ENCODE measurements around the gene ZNF224. TPM values are rescaled to one million over a fixed set of nuclear protein-coding genes. Genes with fewer than 3 reads are reported as not detected.
A peak's percentile ranks its signal among the peaks of the same experiment; 100 is the strongest.

ZNF224 gene
- total and polyA plus RNA-seq, 12 donors = 5.1 to 27.8 (median 13.3) TPM

DNA sequence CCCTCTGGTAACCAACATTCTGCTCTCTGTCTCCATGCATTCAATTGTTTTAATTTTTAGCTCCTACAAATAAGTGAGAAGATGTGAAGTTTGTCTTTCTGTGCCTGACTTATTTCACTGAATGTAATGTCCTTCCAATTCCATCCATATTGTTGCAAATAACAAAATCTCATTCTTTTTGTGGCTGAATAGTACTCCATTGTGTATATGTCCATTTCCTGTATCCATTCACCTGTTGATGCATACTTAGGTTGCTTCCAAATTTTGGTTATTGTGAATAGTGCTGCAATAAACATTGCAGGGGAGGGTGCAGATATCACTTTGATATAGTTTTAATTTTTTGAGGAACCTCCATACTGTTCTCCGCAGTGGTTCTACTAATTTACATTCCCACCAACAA is 24.7 kb upstream of the ZNF224 start:
- DNase-seq (no peak), ATAC-seq (no peak)
- Histone ChIP-seq H3K36me3 (peaks cover 0 to 43% (median 32%) of the 10 kb centered on the region in 9 donors), H3K4me3 (no peak overlapping the region), H3K27me3 (no peaks in the 10 kb centered on the region), H3K9me3 (peaks cover 0 to 71% (median 34%) of the 10 kb centered on the region in 11 donors), H3K27ac (no peak overlapping the region), H3K4me1 (peaks cover 0 to 21% (median 15%) of the 10 kb centered on the region in 9 donors)
- TF ChIP-seq, protein P1, sequence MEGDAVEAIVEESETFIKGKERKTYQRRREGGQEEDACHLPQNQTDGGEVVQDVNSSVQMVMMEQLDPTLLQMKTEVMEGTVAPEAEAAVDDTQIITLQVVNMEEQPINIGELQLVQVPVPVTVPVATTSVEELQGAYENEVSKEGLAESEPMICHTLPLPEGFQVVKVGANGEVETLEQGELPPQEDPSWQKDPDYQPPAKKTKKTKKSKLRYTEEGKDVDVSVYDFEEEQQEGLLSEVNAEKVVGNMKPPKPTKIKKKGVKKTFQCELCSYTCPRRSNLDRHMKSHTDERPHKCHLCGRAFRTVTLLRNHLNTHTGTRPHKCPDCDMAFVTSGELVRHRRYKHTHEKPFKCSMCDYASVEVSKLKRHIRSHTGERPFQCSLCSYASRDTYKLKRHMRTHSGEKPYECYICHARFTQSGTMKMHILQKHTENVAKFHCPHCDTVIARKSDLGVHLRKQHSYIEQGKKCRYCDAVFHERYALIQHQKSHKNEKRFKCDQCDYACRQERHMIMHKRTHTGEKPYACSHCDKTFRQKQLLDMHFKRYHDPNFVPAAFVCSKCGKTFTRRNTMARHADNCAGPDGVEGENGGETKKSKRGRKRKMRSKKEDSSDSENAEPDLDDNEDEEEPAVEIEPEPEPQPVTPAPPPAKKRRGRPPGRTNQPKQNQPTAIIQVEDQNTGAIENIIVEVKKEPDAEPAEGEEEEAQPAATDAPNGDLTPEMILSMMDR (IDR thresholded peaks at IDR 0.05) = no peak
- 94 to 98% methylated on average over 1 of the region's 1 CpG for WGBS, 2 donors
- intact Hi-C loops (cut with DNase I) = no loop called here

- ATAC-seq = peak; percentile 97 to 100 (median 100)
These were observed 22.2 kb upstream of the ZNF224 start, which contains the start of gene ZNF284 for GRCh38 chr19:44071824-44072542. Gene ZNF284 (plus strand): TSS chr19:44072159. CDS start chr19:44076390, 4,231 bp downstream.

GRCh38 chr19:44072543-44073401 is 21.4 kb upstream of the ZNF224 start:
- peaks cover 0 to 37% (median 6%) of the 10 kb centered on the region in 11 donors for H3K9me3 ChIP-seq

More at GRCh38 chr19:44071824-44072542, 22.2 kb upstream of the ZNF224 start, which contains the start of gene ZNF284:
- H3K36me3 ChIP-seq = peaks cover 0 to 25% (median 8%) of the 10 kb centered on the region in 9 donors
- H3K4me1 ChIP-seq = peaks cover 0 to 21% (median 15%) of the 10 kb centered on the region in 9 donors
- intact Hi-C loops (cut with DNase I) = loop anchor here in 3 of 10 donors (2.0 to 5.0 kb wide), 4 partner anchors 19 to 70 kb away; partner anchors contain the start of genes ZNF223 (in 1 of the 3), ZNF224 (in 1 of the 3) and ZNF230 (in 1 of the 3)
- TF ChIP-seq, protein P1 (IDR thresholded peaks at IDR 0.05) = no peak
- 0 to 1% methylated on average over 40 of the region's 40 CpGs for WGBS, 2 donors
- peak; percentile 80 to 91 for DNase-seq
- peaks cover 0 to 45% (median 14%) of the 10 kb centered on the region in 11 donors for H3K9me3 ChIP-seq
- peak within 1 kb of the TSS in 8 of 10 donors; percentile 51 to 72 (median 63) for H3K27ac ChIP-seq
- H3K27me3 ChIP-seq = no peaks in the 10 kb centered on the region
- peak within 1 kb of the TSS; percentile 48 to 76 (median 69) for H3K4me3 ChIP-seq

More at GRCh38 chr19:44072543-44073401, 21.4 kb upstream of the ZNF224 start:
- TF ChIP-seq, protein P1 (IDR thresholded peaks at IDR 0.05) = peak in 1 of 9 donors; percentile 15
- Histone ChIP-seq H3K36me3 (peaks cover 0 to 25% (median 0%) of the 10 kb centered on the region in 9 donors), H3K27me3 (no peaks in the 10 kb centered on the region), H3K27ac (peak overlapping the region in 7 of 10 donors; percentile 51 to 72 (median 63)), H3K4me3 (peak overlapping the region; percentile 48 to 76 (median 69)), H3K4me1 (peaks cover 0 to 21% (median 15%) of the 10 kb centered on the region in 9 donors)
- intact Hi-C loops (cut with DNase I) = loop anchor here in 3 of 10 donors (2.0 to 5.0 kb wide), 3 partner anchors 20 to 70 kb away; partner anchors contain the start of genes ZNF224 (in 1 of the 3) and ZNF230 (in 1 of the 3)
- WGBS, 2 donors = 18 to 21% methylated on average over 18 of the region's 18 CpGs
- DNase-seq = no peak
- ATAC-seq = peak in 6 of 8 donors; percentile 7 to 67 (median 50)

Data from heart right ventricle (tissue), 16 donors.